GM20000 (cell line): ENCODE results near the gene FAM120AOS.
A peak's percentile ranks its signal among the peaks of the same experiment; 100 is the strongest.

Experiments used
- DNase-seq: peaks from one replicate; pipeline ENCODE4 v3.0.0; 2012; ENCODE audit warnings: low spot score
- TF ChIP-seq, protein P1 (sequence below): IDR thresholded peaks from 2 replicates; pipeline ENCODE4 v1.5.1; 2012; ENCODE audit warnings: mild to moderate bottlenecking, control low read depth; ENCODE audit errors: extremely low read depth, missing control alignments

Gene FAM120AOS

DNA sequence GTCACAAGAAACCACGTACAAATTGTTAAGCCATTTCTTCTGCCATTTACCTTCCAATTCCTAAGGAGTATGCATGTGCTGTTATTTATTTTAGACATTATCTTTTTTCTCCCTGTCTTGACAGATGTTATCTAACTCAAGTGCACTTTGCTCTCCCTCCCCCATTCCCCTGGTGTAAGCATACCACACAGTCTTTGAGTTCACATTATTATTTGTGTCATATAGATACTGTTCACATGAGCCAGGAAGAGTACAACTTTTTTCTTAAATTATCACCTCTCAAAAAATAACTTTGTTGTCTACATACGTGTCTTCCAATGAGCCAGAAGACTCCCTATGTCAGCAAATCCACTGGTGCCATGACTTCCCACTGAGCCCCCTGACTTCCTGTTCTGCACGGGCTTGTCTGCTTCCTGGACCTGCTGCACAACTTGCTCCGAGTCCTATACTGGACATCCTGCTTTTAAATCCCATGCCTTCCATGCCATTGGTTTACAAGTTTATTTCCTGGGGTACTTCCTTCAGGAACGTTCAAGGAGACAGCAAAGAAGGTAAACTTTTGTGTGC lies 21.8 kb downstream of the FAM120AOS start:
- TF ChIP-seq, protein P1, sequence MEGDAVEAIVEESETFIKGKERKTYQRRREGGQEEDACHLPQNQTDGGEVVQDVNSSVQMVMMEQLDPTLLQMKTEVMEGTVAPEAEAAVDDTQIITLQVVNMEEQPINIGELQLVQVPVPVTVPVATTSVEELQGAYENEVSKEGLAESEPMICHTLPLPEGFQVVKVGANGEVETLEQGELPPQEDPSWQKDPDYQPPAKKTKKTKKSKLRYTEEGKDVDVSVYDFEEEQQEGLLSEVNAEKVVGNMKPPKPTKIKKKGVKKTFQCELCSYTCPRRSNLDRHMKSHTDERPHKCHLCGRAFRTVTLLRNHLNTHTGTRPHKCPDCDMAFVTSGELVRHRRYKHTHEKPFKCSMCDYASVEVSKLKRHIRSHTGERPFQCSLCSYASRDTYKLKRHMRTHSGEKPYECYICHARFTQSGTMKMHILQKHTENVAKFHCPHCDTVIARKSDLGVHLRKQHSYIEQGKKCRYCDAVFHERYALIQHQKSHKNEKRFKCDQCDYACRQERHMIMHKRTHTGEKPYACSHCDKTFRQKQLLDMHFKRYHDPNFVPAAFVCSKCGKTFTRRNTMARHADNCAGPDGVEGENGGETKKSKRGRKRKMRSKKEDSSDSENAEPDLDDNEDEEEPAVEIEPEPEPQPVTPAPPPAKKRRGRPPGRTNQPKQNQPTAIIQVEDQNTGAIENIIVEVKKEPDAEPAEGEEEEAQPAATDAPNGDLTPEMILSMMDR, result no peak
- no peak for DNase-seq

DNA sequence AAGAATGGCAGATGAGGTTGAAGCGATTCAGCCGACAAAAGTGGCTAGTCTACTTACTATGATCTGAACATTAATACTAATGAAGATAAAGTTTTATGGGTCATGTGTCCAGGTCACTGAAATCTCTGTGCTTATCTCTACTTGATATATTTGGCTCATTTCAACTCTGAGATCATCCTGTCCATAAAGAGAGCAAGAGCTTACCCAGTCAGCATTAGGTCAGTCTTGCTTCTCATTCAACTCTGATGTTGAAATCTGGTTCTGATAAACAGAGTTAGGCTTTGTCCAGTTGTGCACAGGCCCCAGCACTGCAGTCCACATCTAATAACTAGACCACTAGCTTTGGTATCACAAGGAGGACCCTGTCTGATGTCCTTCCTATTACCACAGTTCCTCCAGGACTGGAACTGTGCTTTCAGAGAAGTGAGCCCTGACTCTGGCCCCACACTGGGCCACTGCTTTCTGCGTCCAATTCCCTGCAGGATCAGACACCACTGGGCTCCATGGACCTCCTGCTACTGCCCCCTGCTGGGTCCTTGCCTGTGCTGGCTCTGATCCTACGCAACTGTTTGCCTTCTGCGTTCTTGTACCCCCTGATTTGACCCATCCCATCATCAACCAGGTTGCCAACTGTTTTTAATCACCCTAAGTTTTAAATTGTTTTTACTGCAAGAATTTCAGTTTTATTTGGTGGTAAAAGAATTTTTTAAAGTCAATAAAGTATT lies 25.6 kb downstream of the FAM120AOS start:
- TF ChIP-seq, protein P1, result peak; percentile 8
- no peak for DNase-seq

DNA sequence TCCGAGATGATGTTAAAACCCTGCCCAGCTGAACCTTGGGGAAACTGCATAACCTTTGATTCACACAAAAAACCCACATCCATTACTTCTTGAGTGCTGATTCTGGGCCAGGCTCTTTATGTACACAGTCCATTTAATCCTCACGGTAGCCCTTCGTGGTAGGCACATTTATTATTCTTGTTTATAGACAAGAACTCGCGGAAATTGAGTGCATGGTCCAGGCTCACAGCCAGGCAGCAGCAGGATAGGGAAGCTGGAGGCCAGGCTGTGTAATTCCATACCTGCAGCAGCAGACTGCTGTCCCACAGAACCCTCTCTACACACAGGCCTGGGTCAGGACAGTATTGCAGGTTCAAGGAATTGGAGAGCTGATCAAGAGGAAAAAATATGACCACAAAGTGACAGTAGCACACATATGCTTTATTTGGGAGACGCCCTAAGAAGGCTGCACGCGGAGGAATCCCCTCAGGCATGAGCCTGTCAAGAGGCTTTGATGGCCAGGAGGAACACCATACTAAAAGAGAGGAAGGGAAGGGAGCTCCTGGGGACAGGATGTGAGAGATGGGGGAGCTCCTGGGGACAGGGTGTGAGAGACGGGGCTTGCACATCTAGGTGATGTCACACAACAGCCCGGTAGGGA lies 30.3 kb downstream of the FAM120AOS start:
- TF ChIP-seq, protein P1, result no peak
- DNase-seq, result no peak

DNA sequence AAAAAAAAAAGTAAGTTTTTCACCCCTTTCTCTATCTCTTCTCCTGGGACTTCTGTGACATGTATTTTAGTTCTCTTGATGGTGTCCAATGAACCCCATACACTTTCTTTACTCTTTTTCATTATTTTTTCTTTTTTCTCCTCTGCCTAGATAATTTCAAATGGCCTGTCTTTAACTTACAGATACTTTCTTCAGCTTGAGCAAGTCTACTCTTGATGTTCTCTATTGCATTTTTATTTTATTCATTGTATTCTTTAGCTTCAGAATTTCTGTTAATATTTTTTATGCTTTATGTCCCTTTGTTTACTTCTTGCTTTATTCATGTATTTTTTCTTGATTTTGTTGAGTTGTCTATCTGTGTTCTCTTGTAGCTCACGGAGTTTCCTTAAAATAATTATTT lies 34.4 kb downstream of the FAM120AOS start:
- DNase-seq, result no peak
- TF ChIP-seq, protein P1, result no peak

DNA sequence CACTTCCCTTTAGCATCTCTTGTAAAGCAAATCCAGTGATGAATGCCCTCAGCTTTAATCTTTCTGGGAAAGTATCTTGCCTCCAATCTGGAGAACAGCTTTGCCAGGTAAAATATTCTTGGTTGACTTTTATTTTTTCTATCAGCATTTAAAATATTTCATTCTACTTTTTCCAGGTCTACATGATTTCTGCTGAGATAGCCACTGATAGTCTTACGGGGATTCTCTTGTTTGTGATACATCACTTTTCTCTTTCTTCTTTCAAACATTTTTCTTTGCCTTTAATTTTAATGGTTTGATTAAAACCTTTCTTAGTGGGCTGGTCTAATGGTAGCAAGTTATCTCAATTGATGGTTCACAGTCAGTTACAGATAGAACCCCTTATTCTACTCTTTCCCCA lies 35.8 kb downstream of the FAM120AOS start:
- no peak for DNase-seq
- TF ChIP-seq, protein P1, result no peak

DNA sequence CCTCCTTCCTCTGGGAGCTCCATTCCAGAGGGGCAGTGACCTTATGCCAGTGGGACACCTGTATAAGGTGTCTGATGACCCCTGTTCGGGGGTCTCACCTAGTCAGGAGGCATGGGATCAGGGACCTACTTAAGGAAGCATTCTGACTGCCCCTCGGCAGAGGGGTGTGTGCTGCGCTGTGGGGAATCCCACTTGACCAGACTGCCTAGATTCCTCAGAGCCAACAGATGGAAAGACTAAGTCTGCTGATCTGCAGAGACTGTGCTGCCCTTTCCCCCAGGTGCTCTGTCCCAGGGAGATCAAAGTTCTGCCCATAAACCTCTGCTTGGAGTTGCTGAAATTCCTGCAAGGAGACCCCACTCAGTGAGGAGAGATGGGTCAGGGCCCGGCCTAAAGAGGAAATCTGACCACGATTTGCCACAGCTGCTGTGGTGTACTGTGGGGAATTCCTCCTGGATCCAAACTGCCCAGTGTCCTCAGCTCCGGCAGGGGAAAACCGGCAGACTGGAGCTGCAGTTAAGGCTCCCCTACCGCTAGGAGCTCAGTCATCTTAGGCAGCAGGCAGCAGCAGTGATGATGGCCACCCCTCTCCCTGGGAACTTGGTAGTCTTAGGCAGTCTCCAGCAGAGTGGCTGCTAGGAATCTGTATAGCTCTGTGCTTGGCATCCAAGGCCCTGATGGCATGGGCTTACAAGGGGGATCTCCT lies 36.7 kb downstream of the FAM120AOS start:
- TF ChIP-seq, protein P1, result no peak
- no peak for DNase-seq
